SK-N-SH (cell line): ENCODE measurements around the gene TMEM269. TPM values are rescaled to one million over a fixed set of nuclear protein-coding genes. Genes with fewer than 3 reads are reported as not detected.

ENCODE experiments used
- CTCF ChIA-PET: fragments of 300-600, 350-600 bp; formaldehyde crosslinking; extraction: SDS; loops from one replicate; lab custom pipeline; 2021; lab: Yijun Ruan, JAX
- POLR2A ChIA-PET: fragments of 350-600 bp; sonication (Branson Sonifier 250); formaldehyde crosslinking; extraction: SDS; loops from one replicate; lab custom pipeline; 2020; ENCODE audit warnings: antibody characterized with exemption, inconsistent platforms; lab: Yijun Ruan, JAX
- DNase-seq: peaks from one replicate; pipeline ENCODE4 v3.0.0; 2012
- H2AFZ ChIP-seq: fragments of 200-600 bp; sonication (generic); 2 replicates; pipeline ENCODE4 v1.8.1; 2016; ENCODE audit warnings: antibody characterized with exemption, mild to moderate bottlenecking, low read depth
- H3F3A ChIP-seq: fragments of 200-600 bp; sonication (generic); replicated peaks from 2 replicates; pipeline ENCODE3; 2016; ENCODE audit warnings: antibody characterized with exemption, mild to moderate bottlenecking; ENCODE audit not compliant: insufficient read depth
- H3K27ac ChIP-seq, 2 experiments: fragments of 200-500 bp in 1 of 2; fragments of 200-600 bp in 1 of 2; sonication (Bioruptor generic) in 1 of 2; sonication (generic), shearing (Covaris generic) in 1 of 2; 2 replicates each; pipeline versions ENCODE4 v1.5.1 to v1.6.1; 2014 to 2016; ENCODE audit warnings: low read depth in 2 of 2, inconsistent platforms in 1 of 2, low read length in 1 of 2, mild to moderate bottlenecking in 1 of 2, mixed read lengths in 1 of 2
- H3K27me3 ChIP-seq: fragments of 200-600 bp; sonication (generic), shearing (Covaris generic); 2 replicates; pipeline ENCODE4 v1.6.1; 2016; ENCODE audit warnings: mixed run types; ENCODE audit not compliant: insufficient read depth
- H3K36me3 ChIP-seq, 2 experiments: fragments of 200-500 bp in 1 of 2; fragments of 200-600 bp in 1 of 2; sonication (Bioruptor generic) in 1 of 2; sonication (generic) in 1 of 2; replicated peaks in 1 of 2; 2 replicates each; pipeline versions ENCODE3 to v1.5.1; 2014 to 2016; ENCODE audit warnings: low read length in 1 of 2, mild to moderate bottlenecking in 1 of 2; ENCODE audit not compliant: insufficient read depth in 2 of 2, control insufficient read depth in 1 of 2
- H3K4me1 ChIP-seq, 2 experiments: fragments of 200-500 bp in 1 of 2; fragments of 200-600 bp in 1 of 2; sonication (Bioruptor generic) in 1 of 2; sonication (generic), shearing (Covaris generic) in 1 of 2; 2 replicates each; pipeline versions ENCODE4 v1.5.1 to v1.6.1; 2014 to 2016; ENCODE audit warnings: low read depth in 1 of 2, low read length in 1 of 2, mixed run types in 1 of 2; ENCODE audit not compliant: insufficient read depth in 2 of 2, control insufficient read depth in 1 of 2
- H3K4me2 ChIP-seq: fragments of 200-600 bp; sonication (generic), shearing (Covaris generic); 2 replicates; pipeline ENCODE4 v1.6.1; 2017; ENCODE audit warnings: mixed run types
- H3K4me3 ChIP-seq, 2 experiments: fragments of 200-500 bp in 1 of 2; fragments of 200-600 bp in 1 of 2; sonication (Bioruptor generic) in 1 of 2; sonication (generic), shearing (Covaris generic) in 1 of 2; 2 replicates each; pipeline versions ENCODE4 v1.5.1 to v1.8.1; 2014 to 2016; ENCODE audit warnings: low read depth in 2 of 2, inconsistent platforms in 1 of 2, low read length in 1 of 2, mild to moderate bottlenecking in 1 of 2, mixed read lengths in 1 of 2, moderate library complexity in 1 of 2
- H3K79me2 ChIP-seq: fragments of 200-600 bp; sonication (generic); 2 replicates; pipeline ENCODE4 v1.8.1; 2017; ENCODE audit warnings: mild to moderate bottlenecking; ENCODE audit not compliant: insufficient read depth
- H3K9ac ChIP-seq: fragments of 200-600 bp; sonication (generic); 2 replicates; pipeline ENCODE4 v1.6.1; 2017; ENCODE audit warnings: mixed run types
- H3K9me2 ChIP-seq: fragments of 200-600 bp; sonication (generic); 2 replicates; pipeline ENCODE4 v1.6.1; 2017; ENCODE audit warnings: mixed run types
- H3K9me3 ChIP-seq: fragments of 200-600 bp; sonication (generic); 2 replicates; pipeline ENCODE4 v1.6.1; 2017; ENCODE audit warnings: mixed run types, mild to moderate bottlenecking, moderate library complexity
- H4K20me1 ChIP-seq: fragments of 200-600 bp; sonication (generic); 2 replicates; pipeline ENCODE4 v1.6.1; 2017; ENCODE audit warnings: mild to moderate bottlenecking, mixed run types; ENCODE audit not compliant: insufficient read depth
- CTCF ChIP-seq: fragments of 200-600 bp; sonication (generic); IDR thresholded peaks from 2 replicates; pipeline ENCODE4 v1.6.1; 2017; ENCODE audit warnings: antibody characterized with exemption, mild to moderate bottlenecking, moderate library complexity
- EZH2phosphoT487 ChIP-seq: fragments of 200-600 bp; sonication (generic); IDR thresholded peaks from 2 replicates; pipeline ENCODE4 v1.6.1; 2017; ENCODE audit warnings: low read depth, mixed run types, mild to moderate bottlenecking, antibody characterized with exemption, moderate library complexity, borderline replicate concordance
- GABPA ChIP-seq: IDR thresholded peaks from 2 replicates; pipeline ENCODE4 v1.4.0; 2012; ENCODE audit warnings: low read depth, mild to moderate bottlenecking
- GATA2 ChIP-seq: sonication (generic); formaldehyde crosslinking; IDR thresholded peaks from 2 replicates; pipeline ENCODE4 v1.5.0; 2020; ENCODE audit warnings: mild to moderate bottlenecking, missing genetic modification reagents
- IRF3 ChIP-seq: fragments of 150-350 bp; IDR thresholded peaks from 2 replicates; pipeline ENCODE4 v1.6.1; 2016; ENCODE audit warnings: mild to moderate bottlenecking, low read depth, low read length
- PBX3 ChIP-seq: IDR thresholded peaks from 2 replicates; pipeline ENCODE4; 2012
- RAD21 ChIP-seq: IDR thresholded peaks from 2 replicates; pipeline ENCODE4 v1.6.1; 2012; ENCODE audit warnings: mild to moderate bottlenecking, low read length
- RFX5 ChIP-seq: IDR thresholded peaks from 2 replicates; pipeline ENCODE4 v1.6.1; 2012; ENCODE audit warnings: mild to moderate bottlenecking, improper control_type of control experiment, low read length
- TAF1 ChIP-seq: IDR thresholded peaks from 2 replicates; pipeline ENCODE4 v1.6.1; 2012; ENCODE audit warnings: low read depth, mild to moderate bottlenecking, low read length, moderate library complexity, borderline replicate concordance
- TCF12 ChIP-seq: IDR thresholded peaks from 2 replicates; pipeline ENCODE4 v1.4.0; 2012
- WGBS: methylation state at CpG from one replicate; pipeline ENCODE4 v1.1.6; 2017; ENCODE audit warnings: low lambda C conversion rate; 5-methylcytosine and 5-hydroxymethylcytosine counted together
- polyA plus RNA-seq, 3 experiments: library from polyadenylated mRNA; depleted of rRNA; stranded (reverse); fragments of >200 nt; gene quantifications; 2 replicates each; pipeline ENCODE4 v1.2.3, GENCODE V29; 2012
- TF ChIP-seq, protein P1 (sequence below): IDR thresholded peaks from 2 replicates; pipeline ENCODE4 v1.4.0; 2012; ENCODE audit warnings: low read depth, borderline replicate concordance

TMEM269 gene
- polyA plus RNA-seq, 1 of the 3 experiments (the other 2 are of a cell fraction) = 0.05 TPM

- Histone ChIP-seq H3K4me2 (peak overlapping the region; percentile 87), H3K79me2 (peaks cover 81% of the 10 kb centered on the region), H3F3A (peaks cover 14% of the 10 kb centered on the region), H3K27ac (peak overlapping the region; percentile 60 to 84; a peak in 3 of 4 replicates), H3K4me1 (peaks cover 4 to 12% of the 10 kb centered on the region in 2 experiments; a peak in 2 of 4 replicates), H3K27me3 (no peaks in the 10 kb centered on the region), H4K20me1 (peaks cover 15% of the 10 kb centered on the region), H3K9ac (peak overlapping the region; percentile 88), H3K9me2 (no peaks in the 10 kb centered on the region), H3K4me3 (peak overlapping the region; percentile 77 to 91), H2AFZ (peak overlapping the region; percentile 68; the same call in 1 of the 2 replicates), H3K9me3 (no peaks in the 10 kb centered on the region), H3K36me3 (peaks cover 8 to 19% of the 10 kb centered on the region in 2 experiments)
- ChIA-PET POLR2A (interaction anchor here (2.0 kb wide), 1 partner anchor 83 kb away, joined by 11 read pairs; the partner anchor contains the start of gene YBX1), CTCF (interaction anchor here (0.7 to 10.1 kb wide), 12 partner anchors 9 to 590 kb away, joined by 3 to 75 read pairs (median 4); partner anchors contain the start of genes YBX1 and ZNF691)
- TF ChIP-seq CTCF (no peak), GABPA (no peak), IRF3 (no peak), RAD21 (no peak), TAF1 (no peak), PBX3 (no peak), TCF12 (no peak), RFX5 (no peak), GATA2 (CRISPR knock-in tag) (no peak), EZH2phosphoT487 (no peak)
- TF ChIP-seq, protein P1, sequence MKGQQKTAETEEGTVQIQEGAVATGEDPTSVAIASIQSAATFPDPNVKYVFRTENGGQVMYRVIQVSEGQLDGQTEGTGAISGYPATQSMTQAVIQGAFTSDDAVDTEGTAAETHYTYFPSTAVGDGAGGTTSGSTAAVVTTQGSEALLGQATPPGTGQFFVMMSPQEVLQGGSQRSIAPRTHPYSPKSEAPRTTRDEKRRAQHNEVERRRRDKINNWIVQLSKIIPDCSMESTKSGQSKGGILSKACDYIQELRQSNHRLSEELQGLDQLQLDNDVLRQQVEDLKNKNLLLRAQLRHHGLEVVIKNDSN = no peak
- WGBS = 6% methylated on average over 7 of the region's 7 CpGs
- no peak for DNase-seq
These were observed 19.5 kb upstream of the TMEM269 start for GRCh38 chr1:42765269-42765668.
